NB4 (cell line): Measurements from ENCODE around the gene CREB5.

Experiments
- DNase-seq: peaks from one replicate; pipeline ENCODE4 v3.0.0; 2010; ENCODE audit warnings: low read depth
- H3K4me3 ChIP-seq: one replicate; pipeline ENCODE4 v1.5.1; 2011; ENCODE audit warnings: mild to moderate bottlenecking, low read depth, low read length, moderate library complexity
- CTCF ChIP-seq: IDR thresholded peaks from one replicate; pipeline ENCODE4 v1.5.1; 2012; ENCODE audit warnings: low read depth, low read length
- MAX ChIP-seq: IDR thresholded peaks from 2 replicates; pipeline ENCODE4 v1.6.1; 2011; ENCODE audit warnings: low read depth, low read length
- MYC ChIP-seq: IDR thresholded peaks from 2 replicates; pipeline ENCODE4 v1.6.1; 2011; ENCODE audit warnings: low read depth, low read length
- POLR2A ChIP-seq: IDR thresholded peaks from 2 replicates; pipeline ENCODE4 v1.6.1; 2011; ENCODE audit warnings: mild to moderate bottlenecking; ENCODE audit not compliant: insufficient read length; ENCODE audit errors: extremely low read depth

CREB5 gene

GRCh38 chr7:28423112-28423511, 10.8 kb downstream of the CREB5 start:
- H3K4me3 ChIP-seq: no peak overlapping the region
- TF ChIP-seq MYC: no peak
- no peak for TF ChIP-seq POLR2A
- TF ChIP-seq MAX: no peak
- TF ChIP-seq CTCF: no peak
- no peak for DNase-seq

- TF ChIP-seq CTCF (no peak), MYC (no peak), MAX (no peak), POLR2A (no peak)
These were observed 11.7 kb downstream of the CREB5 start for GRCh38 chr7:28423918-28424514.

GRCh38 chr7:28425496-28425895, 13.2 kb downstream of the CREB5 start:
- DNase-seq: no peak
- no peak overlapping the region for H3K4me3 ChIP-seq
- no peak for TF ChIP-seq MAX
- TF ChIP-seq CTCF: no peak
- TF ChIP-seq POLR2A: no peak
- no peak for TF ChIP-seq MYC

More at GRCh38 chr7:28423918-28424514, 11.7 kb downstream of the CREB5 start:
- H3K4me3 ChIP-seq: no peak overlapping the region
- DNase-seq: peak; percentile 36

GRCh38 chr7:28427236-28427635, 14.9 kb downstream of the CREB5 start:
- no peak for TF ChIP-seq MYC
- TF ChIP-seq MAX: no peak
- TF ChIP-seq CTCF: no peak
- no peak for TF ChIP-seq POLR2A
- H3K4me3 ChIP-seq: no peak overlapping the region
- no peak for DNase-seq

GRCh38 chr7:28430616-28431015, 18.3 kb downstream of the CREB5 start:
- DNase-seq: no peak
- no peak overlapping the region for H3K4me3 ChIP-seq
- no peak for TF ChIP-seq MYC
- no peak for TF ChIP-seq POLR2A
- TF ChIP-seq CTCF: no peak
- no peak for TF ChIP-seq MAX

- DNase-seq: no peak
- TF ChIP-seq CTCF (no peak), MAX (no peak), MYC (no peak), POLR2A (no peak)
- H3K4me3 ChIP-seq: no peak overlapping the region
These were observed 19.8 kb downstream of the CREB5 start for GRCh38 chr7:28432105-28432504.
